HG02870 (cell line): ENCODE results near the gene AIF1.
"Not testable (repeated sequence)": the region's sequence is repeated elsewhere in the genome, so short reads cannot be mapped to it uniquely, and the experiment has no call there.

ENCODE experiments used
- ATAC-seq: cut with Tn5 transposase; IDR thresholded peaks from one replicate; pipeline ENCODE4 v1.9.1; 2021; ENCODE audit warnings: mild to moderate bottlenecking, moderate library complexity; ENCODE audit not compliant: unreplicated experiment

The AIF1 gene

DNA sequence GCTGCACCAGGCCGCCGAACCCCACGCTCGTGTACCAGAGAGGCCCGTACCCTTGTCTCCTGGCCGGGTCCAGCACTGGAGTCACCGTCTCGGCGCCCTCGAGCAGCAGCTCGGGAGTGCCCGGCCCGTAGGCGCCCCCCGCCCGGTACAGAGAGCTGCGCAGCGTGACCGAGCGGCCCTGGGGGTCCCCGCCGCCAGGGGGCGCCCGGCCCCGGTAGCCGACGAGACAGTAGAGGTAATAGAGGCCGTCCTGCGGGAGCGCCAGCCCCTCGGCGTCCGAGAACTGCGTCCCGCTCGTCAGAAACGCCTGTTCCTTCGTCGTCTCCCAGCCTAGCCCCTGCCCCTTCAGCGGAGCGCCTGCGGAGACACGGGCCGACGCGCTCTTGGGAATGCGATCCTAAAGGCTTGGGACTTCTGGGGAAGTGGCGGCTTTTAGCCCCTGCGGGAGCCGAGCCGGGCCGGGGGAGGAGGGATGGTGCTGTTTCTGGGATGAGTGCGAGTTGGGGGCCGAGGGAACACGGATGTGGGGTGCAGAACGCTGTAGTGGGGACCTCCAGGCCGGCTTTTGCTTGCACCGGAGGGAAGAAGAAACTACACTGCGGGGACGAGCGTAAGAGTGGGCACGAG is 34.1 kb upstream of the AIF1 start:
- ATAC-seq: peak; percentile 43

DNA sequence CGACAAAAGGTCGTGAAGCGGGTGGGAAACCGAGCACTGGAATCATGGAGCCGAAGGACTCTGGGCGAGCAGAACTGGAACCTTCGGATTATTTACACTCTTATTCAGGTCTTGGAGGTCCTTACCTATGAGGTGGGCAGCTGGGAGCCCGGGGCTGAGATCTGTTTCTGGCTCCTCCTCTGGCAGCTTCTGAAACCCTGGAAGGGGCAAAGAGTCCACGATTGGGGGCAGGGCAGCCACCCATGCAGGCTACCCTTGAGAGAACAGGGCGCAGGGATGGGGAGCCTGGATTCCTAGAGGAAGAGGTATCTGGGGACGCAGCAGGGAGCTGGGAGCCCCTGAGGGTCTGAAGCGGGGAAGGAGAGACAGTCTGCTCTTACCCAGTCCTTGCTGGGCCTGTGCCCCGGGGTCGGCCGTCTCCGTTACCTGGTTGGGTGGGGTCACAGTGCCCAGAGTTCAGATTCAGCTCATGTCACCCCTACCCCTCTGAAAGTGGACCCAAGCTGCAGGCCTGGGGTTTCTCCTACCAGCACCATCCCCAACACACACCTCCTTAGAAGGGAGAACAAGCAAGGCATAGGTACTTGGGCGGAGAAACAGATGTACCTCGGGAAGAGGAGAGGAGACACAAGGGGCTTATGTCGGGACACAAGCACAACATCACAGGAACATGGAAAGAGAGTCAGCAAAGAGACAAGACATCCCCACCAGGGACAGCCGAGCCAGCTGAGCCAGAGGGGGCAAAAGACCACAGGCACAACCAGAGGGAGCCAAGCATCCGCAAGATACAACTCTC is 33.4 kb upstream of the AIF1 start:
- no peak for ATAC-seq

DNA sequence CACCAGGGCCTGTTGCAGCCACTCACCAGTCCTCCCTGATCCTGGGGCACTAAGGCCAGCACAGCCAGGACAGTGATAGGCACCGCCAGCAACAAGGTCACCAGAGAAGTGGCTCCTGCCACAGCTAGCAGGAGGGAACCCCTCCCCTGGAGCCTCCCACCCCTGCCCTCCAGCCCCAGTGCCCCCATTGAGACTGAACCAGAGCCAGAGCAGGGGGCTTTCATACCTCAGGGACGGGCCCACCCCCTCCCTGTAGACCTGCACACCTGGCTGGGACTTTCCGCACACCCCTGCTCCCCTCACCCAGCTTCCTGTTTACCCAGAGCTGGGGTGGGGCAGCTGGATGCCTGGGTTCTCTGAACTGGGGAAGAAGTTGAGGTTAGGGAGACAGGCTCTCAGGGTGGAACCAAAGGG is 32.8 kb upstream of the AIF1 start, which contains the start of gene LTB:
LTB (minus strand) TSS at position 195 of the 414 bp plus-strand sequence; CDS start at position 188, 7 bp downstream.
- ATAC-seq: no peak

- ATAC-seq: no peak
Measured at GRCh38 chr6:31585491-31585890, 29.5 kb upstream of the AIF1 start.

DNA sequence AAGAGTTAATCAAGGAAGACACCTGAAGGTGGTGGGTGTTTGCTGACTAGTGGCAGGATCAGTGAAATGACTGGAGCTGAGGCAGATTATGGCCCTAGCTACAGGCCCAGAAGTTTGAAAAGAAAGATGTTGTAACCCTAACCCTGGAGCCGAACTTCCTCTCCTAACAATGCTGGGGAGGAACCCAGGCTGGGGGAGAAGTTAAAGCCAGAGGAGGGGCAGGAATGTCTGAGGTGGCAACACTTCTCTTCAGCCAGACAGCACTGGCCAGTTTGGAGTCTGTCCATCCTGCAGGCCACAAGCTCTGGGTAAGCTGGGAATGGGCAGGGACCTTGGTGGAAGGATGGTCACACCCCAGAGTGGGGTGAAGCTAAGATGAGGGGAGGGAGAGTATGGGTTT is 29.0 kb upstream of the AIF1 start, which contains the start of gene LST1:
LST1 (plus strand) TSS at position 270 of the 400 bp plus-strand sequence. CDS start 1,023 bp downstream, outside the sequence.
- ATAC-seq: no peak

DNA sequence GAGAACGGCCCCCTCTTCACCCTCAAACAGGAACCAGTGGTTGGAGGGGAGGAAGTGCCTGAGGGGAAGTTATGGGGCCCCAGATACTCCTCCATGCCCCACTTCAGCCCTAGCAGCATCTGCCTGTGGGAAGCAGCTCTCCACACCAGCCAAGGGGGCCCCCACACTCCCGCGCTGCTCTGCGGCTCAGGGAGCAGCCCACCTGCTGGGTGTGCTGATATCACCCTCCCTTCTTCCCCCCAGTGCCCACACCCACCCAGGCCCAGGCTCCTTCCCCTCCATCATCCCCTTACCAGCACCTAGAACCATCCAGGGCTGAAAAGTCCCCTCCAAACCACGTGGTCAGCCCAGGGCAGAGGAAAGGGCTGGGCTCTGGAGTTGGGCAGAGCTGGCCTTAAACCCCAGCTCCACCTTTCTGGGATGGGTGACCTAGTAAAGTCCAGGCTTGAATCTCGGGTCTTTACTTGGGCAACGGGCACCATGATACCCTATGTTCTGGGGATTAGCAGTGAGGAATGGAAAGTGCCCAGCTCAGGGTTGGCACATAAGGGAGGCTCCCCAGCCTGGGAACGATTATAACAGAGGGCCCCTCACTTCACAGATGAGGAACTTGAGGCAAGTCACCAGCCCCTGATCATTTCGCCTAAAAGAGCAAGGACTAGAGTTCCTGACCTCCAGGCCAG is 28.3 kb upstream of the AIF1 start:
- ATAC-seq: no peak

DNA sequence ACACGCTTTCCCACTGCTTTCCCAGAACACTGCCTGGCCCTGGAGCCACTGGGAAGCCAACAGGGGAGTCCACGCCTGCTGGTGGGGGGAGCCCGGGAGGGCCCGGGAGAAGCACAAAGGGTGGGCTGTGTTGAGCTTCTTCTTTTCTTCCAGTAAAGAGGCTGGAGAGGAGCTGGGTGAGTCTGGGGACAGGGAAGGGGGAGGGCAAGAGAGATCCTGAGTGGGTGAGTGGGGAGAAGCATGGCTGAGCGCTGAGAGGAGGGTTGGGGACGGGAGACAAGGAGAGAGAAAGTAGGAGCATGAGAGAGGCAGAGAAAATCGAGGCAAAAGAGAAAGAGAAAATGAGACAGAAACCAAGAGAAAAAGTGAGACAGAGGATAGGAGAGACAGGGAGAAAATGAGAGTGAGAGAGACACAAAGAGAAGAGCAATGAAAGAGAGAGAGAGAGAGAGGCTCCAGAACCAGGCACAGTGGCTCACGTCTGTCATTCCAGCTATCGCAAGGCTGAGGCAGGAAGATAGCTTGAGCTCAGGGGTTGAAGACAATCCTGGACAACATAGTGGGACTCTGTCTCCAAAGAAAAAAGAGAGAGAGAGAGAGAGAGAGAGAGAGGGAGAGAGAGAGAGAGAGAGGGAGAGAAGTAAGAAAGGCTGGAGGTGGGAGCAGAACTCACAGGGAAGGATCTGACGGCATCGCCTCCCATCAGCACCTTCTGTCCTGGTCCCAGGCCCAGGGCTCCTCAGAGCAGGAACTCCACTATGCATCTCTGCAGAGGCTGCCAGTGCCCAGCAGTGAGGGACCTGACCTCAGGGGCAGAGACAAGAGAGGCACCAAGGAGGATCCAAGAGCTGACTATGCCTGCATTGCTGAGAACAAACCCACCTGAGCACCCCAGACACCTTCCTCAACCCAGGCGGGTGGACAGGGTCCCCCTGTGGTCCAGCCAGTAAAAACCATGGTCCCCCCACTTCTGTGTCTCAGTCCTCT is 26.9 kb upstream of the AIF1 start:
- ATAC-seq: no peak

DNA sequence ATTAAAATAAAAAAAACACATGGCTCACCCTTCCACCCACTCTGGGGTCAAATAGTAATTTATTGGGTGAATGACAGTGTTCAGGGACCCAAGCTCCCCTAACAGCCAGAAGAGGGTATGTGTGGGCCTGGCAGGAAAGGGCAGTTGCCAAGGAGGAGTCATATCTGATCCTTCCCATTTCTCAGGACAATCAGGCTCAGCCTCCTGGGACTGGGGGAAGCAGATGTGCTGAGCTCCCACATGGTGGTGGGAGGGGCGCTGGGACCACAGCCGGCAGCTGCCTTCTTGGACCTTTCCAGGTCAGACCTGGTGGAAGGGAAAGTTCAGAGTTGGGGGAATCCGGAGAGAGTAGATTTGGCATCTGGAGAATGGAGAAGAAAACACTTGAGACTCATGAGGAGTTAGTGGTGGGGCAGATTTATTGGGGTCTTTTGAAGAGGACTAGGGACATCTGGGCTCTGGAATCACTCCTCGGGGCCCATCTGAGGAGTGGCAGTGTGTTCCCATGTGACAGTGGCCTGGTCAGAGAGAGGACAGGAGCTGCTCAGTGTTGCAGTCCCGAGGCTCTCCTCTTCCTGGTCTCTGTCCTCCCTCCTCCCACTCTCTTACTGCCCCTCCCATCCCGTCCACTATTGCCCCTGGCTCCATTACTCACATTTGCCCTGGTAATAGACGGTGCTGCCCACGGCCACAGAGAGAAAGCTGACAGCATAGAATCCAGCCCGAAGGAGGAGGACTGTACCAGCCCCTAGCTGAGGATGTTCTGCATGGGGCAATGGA is 26.0 kb upstream of the AIF1 start:
- ATAC-seq: no peak

DNA sequence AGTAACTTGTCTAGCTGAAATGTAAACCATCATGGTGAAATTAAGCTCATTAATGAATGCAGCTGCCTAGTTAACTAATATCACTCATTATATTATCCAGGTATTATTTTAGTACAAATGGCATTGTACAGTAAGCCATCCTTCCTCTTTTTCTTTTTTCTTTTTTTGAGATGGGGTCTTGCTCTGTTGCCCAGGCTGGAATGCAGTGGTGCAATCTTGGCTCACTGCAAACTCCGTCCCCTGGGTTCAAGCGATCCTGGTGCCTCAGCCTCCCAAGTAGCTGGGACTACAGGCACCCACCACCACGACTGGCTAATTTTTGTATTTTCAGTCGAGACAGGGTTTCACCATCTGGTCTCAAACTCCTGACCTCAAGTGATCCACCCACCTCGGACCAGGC is 24.3 kb upstream of the AIF1 start:
- not testable (repeated sequence) for ATAC-seq

DNA sequence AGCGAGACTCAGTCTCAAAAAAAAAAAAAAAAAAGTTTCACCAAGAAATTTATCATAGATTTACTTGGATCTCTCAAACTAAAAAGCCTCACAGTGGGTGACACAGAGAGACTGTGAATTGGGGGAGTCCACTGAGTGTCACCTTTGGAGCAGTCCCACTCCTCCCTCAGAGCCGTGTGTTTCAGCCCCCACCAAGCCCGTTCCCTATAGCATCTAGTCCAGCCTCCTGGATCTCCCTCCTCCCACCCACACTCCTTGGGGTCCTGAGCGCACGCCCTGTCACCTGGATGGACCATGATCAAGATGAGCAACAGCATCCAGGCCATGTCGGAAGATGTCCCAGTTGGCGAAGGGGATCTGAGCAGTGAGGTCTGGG is 22.6 kb upstream of the AIF1 start:
- ATAC-seq: no peak

DNA sequence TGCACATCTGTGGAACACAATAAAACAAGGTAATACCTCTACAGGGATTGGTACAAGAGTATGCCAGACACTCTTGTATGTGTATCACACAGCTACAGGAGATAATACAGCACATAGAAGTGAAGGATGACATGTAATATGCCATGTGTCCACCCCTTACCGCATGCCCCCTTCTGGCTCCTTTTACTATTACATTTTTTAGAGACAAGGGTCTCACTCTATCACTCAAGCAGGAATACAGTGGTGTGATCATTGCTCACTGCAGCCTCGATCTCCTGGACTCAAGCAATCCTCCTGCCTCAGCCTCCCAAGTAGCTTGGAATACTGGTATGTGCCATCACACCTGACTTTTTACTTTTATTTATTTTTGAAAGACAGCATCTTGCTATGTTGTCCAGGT is 18.0 kb upstream of the AIF1 start:
- no peak for ATAC-seq

GRCh38 chr6:31607317-31607716 is 7.7 kb upstream of the AIF1 start:
- no peak for ATAC-seq

GRCh38 chr6:31609519-31610406 is 5.3 kb upstream of the AIF1 start:
- ATAC-seq: no peak

GRCh38 chr6:31610968-31611367 is 4.1 kb upstream of the AIF1 start:
- ATAC-seq: no peak

DNA sequence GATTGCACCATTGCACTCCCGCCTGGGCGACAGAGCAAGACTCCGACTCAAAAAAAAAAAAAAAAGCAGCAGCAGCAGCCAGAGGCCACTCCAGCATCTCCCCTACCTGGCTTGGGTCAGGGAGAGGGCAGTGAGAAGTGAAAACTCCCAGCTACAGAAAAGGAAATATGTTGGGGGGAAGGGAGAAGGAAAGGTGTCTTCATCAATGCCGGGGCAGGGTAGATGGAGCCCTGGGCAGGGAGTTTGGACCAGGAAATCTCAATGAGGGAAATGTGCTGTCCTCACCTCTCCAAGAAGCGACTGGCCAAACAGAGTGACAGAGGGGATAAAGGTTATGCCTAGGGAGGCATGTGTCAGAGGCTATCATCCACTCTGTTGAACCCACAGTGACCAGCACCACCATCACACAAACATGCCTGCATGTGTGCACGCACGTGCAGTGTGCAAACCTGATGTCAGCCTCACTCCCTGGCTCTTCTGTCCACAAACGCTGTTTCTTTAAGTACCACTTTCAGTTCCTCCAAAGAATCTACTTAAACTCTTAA is 887 bp upstream of the AIF1 start:
- no peak for ATAC-seq

- ATAC-seq: no peak
Measured at GRCh38 chr6:31615748-31616147, 714 bp downstream of the AIF1 start.

DNA sequence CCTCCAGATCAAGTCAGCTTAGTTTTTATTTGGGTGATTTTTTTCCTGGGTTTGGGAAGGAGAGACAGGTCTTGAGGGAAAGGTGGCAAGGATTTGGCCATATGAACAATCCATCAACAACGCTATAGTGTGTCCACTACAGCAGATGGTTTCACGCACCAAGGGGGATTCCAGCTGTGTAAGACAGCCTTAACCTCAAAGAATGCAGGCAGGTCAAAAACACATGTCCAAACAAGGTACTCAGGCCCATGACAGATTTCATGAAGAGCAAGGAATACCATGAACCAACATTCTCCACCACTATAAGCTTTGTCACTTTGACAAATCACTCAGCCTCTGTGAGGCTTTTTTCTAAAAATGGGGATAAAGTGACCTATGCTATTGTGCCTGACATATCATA is 2.0 kb downstream of the AIF1 start:
- no peak for ATAC-seq

DNA sequence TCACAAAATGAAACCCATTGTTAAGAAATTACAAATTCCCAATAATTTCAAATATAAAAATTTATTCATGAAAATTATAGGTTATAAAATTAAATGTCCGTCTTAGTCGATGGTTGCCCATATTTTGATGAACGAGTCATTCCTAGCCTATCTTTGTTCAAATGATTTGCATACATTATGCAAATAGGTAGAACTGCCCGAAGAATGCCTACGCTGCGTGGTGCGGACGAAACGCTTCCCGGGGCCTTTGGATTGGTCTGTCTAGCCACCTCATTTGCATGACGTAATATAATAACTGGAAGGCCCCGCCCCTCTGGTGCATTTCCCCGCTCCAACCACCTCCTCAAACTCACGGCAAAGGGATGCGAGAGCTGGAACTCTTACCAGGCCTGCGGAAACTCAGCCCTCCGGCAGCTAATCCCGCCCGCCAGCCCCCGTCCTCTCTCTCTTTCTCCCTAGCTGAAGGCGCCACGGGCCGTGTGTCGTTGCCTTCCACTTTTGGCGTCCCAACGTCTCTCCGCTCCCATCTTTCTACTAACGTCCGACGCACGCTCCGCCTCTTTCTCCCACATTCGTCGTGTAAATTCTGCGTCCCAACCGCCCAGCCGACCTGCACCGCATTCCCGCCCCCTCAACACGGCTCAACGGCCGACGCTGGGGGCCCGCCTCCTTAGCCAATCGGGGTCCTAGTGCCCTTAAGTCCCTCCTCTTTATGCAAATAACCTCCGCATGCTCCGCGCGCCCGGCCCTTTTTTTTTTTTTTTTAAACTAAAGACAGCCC is 5.0 kb downstream of the AIF1 start:
- ATAC-seq: peak; percentile 81
